NOMO-1 treated with dmso at 0.1 percent for 144 hours (cell line): ENCODE measurements around the gene OTUB2.
A peak's percentile ranks its signal among the peaks of the same experiment; 100 is the strongest.

Source experiments
- DNase-seq: peaks from one replicate; lab custom pipeline; 2025; ENCODE audit not compliant: unreplicated experiment; lab: John Stamatoyannopoulos, UW

OTUB2 gene

DNA sequence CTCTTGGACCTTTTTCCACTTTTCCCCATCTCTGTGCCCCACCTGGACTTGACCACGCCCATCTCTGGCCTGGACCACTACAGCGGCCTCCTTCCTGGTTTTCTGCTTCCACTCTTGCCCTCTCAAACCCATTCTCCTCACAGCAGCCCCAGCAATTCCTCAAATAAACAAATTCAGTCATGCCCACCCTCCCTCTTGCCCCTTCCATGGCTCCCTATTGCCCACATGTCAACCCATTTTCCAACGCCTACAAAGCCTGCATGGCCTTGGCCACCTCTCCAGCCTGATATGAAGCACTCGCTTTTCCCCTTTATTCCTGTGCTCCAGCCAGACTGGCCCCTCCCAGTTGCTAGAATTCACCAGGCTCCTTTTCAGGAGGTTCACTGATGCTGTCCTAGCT lies 5.9 kb upstream of the OTUB2 start:
- no peak for DNase-seq

GRCh38 chr14:94021001-94021400 lies 5.1 kb upstream of the OTUB2 start:
- no peak for DNase-seq

- no peak for DNase-seq
Observed at GRCh38 chr14:94021416-94022157, 4.6 kb upstream of the OTUB2 start.

GRCh38 chr14:94022532-94023411 lies 3.4 kb upstream of the OTUB2 start:
- DNase-seq = no peak

GRCh38 chr14:94024549-94024948 lies 1.6 kb upstream of the OTUB2 start:
- no peak for DNase-seq

DNA sequence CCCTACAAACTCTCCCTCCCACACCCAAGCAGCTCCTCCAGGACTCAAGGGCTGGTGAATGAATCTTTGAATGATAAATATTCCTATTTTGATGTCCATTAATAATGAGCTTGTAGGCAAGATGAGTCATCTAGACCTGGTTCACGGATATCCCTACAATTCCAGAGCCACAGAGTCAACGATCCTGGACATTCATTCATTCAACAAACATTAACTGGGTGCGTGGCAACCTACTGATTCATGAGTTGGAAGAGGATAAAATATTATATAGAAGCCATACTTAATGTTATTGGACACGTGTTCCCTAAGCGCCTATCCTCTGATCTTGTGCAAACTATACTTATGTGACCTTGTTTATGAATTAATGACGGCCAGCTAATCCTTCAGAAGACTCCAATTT lies 420 bp upstream of the OTUB2 start:
- DNase-seq = no peak

DNA sequence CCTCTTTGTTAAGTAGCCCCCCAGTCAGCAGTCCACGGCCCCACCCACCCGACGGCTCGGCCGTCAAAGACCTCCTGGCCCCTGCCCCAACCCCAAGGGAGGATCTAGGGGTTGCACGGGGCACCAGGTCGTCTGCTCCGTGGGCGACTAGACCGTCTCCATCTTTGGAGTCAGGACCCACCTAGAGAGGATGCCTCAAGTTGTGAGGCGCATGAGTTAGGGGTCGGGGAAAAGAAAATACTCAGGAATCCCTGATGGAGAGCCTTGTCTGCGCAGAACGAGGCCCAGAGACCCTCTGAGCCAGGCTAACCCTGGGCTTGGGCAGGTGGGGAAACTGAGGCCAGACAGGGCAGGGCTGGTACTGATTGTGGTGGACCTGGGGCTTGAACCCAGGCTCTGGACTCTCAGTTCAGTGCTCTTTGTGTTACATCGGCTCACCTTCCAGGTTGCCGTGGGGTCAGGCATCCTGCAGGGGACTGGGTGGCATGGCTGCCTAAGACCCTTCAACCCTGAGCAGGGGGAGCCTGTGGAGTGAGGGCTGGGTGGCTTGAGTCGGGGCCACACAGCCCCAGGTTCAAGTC lies 839 bp downstream of the OTUB2 start:
- DNase-seq = no peak

GRCh38 chr14:94027566-94028449 lies 1.7 kb downstream of the OTUB2 start:
- no peak for DNase-seq

DNA sequence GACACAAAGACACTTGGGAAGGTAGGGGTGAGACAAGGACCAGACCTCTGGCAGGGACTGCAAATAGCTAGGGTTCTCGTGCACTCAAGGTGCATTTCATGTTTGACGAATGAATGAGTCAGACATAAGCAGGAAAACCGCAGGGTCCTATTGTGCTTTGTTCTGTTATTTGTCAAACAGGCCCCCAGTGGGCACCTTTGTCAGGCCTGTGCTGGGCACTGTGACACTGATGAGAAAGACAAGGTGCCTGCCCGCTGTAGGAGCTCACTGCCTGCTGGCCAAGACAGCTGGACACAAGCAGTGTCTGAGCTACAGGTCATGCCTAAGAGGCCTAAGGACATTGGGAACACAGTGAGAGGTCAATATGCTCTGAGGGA lies 2.3 kb downstream of the OTUB2 start:
- DNase-seq = no peak

GRCh38 chr14:94029265-94029664 lies 3.1 kb downstream of the OTUB2 start:
- DNase-seq = peak; percentile 61

- no peak for DNase-seq
Observed at GRCh38 chr14:94029671-94030203, 3.6 kb downstream of the OTUB2 start.

DNA sequence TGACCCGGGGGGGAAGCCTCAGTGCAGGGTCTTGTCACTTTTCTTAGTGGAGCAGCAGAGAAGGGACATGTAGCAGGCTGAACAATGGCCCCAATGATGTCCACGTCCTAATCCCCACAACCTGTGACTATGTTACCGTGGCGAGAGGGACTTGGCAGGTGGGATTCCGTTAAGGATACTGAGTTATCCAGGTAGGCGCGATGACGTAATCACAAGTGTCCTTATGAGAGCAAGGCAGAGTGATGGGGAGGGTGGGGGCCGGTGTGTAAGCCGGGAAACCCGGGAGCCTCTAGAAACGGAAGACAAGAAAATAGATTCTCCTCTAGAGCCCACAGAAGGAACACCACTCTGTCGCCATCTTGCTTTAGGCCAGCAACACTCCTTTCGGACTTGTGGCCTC lies 4.4 kb downstream of the OTUB2 start:
- no peak for DNase-seq

GRCh38 chr14:94031161-94031882 lies 5.2 kb downstream of the OTUB2 start:
- no peak for DNase-seq

DNA sequence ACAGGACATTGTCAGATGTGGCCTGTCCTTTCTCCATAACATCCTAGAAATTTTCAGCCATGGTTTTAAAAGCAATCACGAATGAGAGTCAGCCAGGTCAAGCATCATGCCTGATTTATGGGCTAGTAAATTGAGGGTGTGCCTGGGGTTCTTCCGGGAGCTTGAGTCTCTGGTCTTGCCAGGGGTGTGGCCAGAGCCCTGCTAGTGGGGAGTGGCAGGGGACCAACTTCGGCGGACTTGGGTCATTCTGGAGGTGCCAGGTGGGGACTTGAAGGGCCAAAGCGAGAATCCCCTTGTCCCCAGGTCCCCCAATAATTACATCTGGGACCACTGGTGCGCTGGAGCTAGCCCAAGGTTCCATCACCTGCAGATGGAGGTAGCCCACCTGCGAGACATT lies 5.7 kb downstream of the OTUB2 start:
- DNase-seq = no peak

GRCh38 chr14:94034886-94035285 lies 8.7 kb downstream of the OTUB2 start:
- DNase-seq = no peak

GRCh38 chr14:94036313-94037167 lies 10.4 kb downstream of the OTUB2 start:
- peak; percentile 25 for DNase-seq

DNA sequence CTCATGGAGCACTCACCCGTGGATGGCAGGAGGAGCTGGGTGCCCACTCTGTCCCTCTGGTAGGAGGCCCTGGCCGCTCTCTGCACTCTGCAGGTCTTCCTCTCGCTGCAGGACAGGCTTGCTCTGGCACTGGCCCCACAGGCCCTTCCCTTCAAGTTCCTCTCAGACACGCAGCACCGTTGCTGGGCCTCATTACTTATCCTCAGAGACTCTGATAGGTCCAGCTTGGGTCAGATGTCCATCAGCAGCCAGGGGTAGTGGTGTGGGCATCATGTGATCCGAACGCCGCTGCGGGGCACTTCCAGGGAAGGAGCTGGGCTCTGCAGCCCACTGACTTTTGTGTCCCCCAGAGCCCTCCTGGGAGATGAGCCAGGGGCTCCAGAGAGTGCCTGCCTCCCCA lies 11.8 kb downstream of the OTUB2 start:
- no peak for DNase-seq

DNA sequence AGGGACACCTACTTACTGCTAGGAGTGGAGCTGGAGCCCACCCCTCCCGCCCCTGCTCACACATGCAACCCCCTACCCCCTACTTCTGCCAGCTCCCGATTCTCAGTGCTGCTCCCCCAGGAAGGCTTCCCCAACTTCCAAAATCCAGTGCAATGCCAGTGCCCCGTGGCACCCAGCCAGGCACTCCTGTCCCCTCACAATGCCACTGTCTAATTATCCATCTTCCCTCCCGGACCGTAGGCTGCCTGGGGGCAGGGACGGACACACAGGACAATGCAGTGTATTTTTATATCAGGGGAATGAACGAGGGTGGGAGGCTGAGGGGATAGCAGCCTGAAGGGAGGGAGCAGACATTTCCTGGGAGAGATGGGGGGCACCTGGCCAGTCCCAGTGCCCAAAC lies 12.4 kb downstream of the OTUB2 start:
- no peak for DNase-seq

DNA sequence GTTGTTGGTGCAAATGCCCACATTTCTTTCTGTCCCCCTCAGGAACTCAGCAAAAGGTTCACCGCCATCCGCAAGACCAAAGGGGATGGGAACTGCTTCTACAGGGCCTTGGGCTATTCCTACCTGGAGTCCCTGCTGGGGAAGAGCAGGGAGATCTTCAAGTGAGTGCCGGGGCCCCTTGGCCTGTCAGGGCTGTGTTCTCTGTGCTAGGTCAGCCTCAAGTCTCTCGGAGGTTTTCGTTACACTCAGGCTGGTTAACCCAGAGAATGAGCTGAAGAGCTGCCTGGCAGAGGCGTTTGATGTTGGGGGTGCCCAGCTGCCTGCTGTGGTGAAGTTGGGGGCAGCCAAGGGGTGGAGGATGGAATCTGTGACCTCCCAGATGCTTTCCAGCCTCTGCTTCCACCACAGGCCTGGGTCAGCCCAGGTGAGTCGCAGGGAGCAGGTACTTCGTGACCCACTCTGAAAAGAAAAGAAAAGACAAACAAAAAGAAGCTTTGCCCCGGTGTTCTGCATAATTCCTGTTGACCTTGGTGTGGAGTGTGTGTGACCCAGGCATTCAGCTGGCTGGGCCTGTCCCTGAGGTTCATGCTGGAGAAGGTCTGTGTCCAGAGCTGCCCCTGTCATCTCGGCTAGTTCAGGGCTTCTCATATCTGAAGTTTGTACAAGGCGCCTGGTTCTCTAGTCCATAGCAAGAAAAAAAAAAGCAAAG lies 12.9 kb downstream of the OTUB2 start:
- DNase-seq = no peak
